Measurements from ENCODE around the gene PDE4B.

- TF ChIP-seq POLR2A (IDR thresholded peaks at IDR 0.05) (no peak), CTCF (IDR thresholded peaks at IDR 0.05) (no peak)
These were observed 564.3 kb downstream of the PDE4B start for GRCh38 chr1:66357021-66357420.

Measured in esophagus squamous epithelium (tissue), 4 donors.